ENCODE measurements around the gene C17orf67.

- TF ChIP-seq CTCF (IDR thresholded peaks at IDR 0.05), result no peak
- no peak for TF ChIP-seq ZFX (IDR thresholded peaks at IDR 0.05; ENCODE audit: borderline replicate concordance)
Observed at GRCh38 chr17:56806949-56807348, 26.8 kb downstream of the C17orf67 start.

All from 22Rv1 (cell line).